GM23248 (cell line): ENCODE data around the gene TCF25. TPM values are rescaled to one million over a fixed set of nuclear protein-coding genes. Genes with fewer than 3 reads are reported as not detected.

Experiments
- DNase-seq: peaks from one replicate; pipeline ENCODE4 v3.0.0-alpha.2; 2015
- H2AFZ ChIP-seq: fragments of 200-600 bp; sonication (generic); 2 replicates; pipeline ENCODE4 v1.6.1; 2016; ENCODE audit warnings: antibody characterized with exemption
- H3F3A ChIP-seq: fragments of 200-600 bp; sonication (generic); 2 replicates; pipeline ENCODE4 v1.6.1; 2016; ENCODE audit warnings: mild to moderate bottlenecking, antibody characterized with exemption, mixed run types; ENCODE audit not compliant: insufficient read depth
- H3K27ac ChIP-seq: fragments of 200-600 bp; sonication (generic); 2 replicates; pipeline ENCODE4 v1.5.1; 2016; ENCODE audit warnings: mild to moderate bottlenecking
- H3K27me3 ChIP-seq: fragments of 200-600 bp; sonication (generic); replicated peaks from 2 replicates; pipeline ENCODE4 v1.6.1; 2016; ENCODE audit warnings: mild to moderate bottlenecking; ENCODE audit not compliant: insufficient read depth
- H3K36me3 ChIP-seq: fragments of 200-600 bp; sonication (generic); 2 replicates; pipeline ENCODE4 v1.6.1; 2016; ENCODE audit warnings: low read depth, mild to moderate bottlenecking
- H3K4me1 ChIP-seq: fragments of 200-600 bp; sonication (generic); 2 replicates; pipeline ENCODE4 v1.6.1; 2016; ENCODE audit warnings: mild to moderate bottlenecking; ENCODE audit not compliant: insufficient read depth
- H3K4me2 ChIP-seq: fragments of 200-600 bp; sonication (generic); one replicate; pipeline ENCODE4 v1.6.1; 2016; ENCODE audit warnings: mild to moderate bottlenecking; ENCODE audit not compliant: unreplicated experiment
- H3K4me3 ChIP-seq: fragments of 200-600 bp; sonication (generic); 2 replicates; pipeline ENCODE4 v1.5.1; 2016; ENCODE audit warnings: mild to moderate bottlenecking
- H3K79me2 ChIP-seq: fragments of 200-600 bp; sonication (generic); 2 replicates; pipeline ENCODE4 v1.6.1; 2016; ENCODE audit warnings: mild to moderate bottlenecking; ENCODE audit not compliant: insufficient read depth
- H3K9ac ChIP-seq: fragments of 200-600 bp; sonication (generic); 2 replicates; pipeline ENCODE4 v1.6.1; 2016; ENCODE audit warnings: mild to moderate bottlenecking
- H3K9me2 ChIP-seq: fragments of 200-600 bp; sonication (generic); 2 replicates; pipeline ENCODE4 v1.6.1; 2016; ENCODE audit warnings: mixed run types, mild to moderate bottlenecking, moderate library complexity; ENCODE audit not compliant: insufficient read depth
- H3K9me3 ChIP-seq: fragments of 200-600 bp; sonication (generic); one replicate; pipeline ENCODE4 v1.6.1; 2017; ENCODE audit warnings: low read depth
- H4K20me1 ChIP-seq: fragments of 200-600 bp; sonication (generic); 2 replicates; pipeline ENCODE4 v1.6.0; 2016; ENCODE audit not compliant: insufficient read depth
- EZH2 ChIP-seq: fragments of 200-600 bp; sonication (generic); IDR thresholded peaks from 2 replicates; pipeline ENCODE4 v1.6.1; 2018; ENCODE audit warnings: antibody characterized with exemption, mild to moderate bottlenecking; ENCODE audit not compliant: insufficient read depth, poor library complexity, severe bottlenecking
- EZH2phosphoT487 ChIP-seq: fragments of 200-600 bp; sonication (generic); IDR thresholded peaks from 2 replicates; pipeline ENCODE4 v1.6.1; 2018; ENCODE audit warnings: antibody characterized with exemption, moderate library complexity, mild to moderate bottlenecking, low read depth; ENCODE audit not compliant: insufficient read depth
- WGBS, 2 experiments: methylation state at CpG; one replicate each; pipeline ENCODE4 v1.1.6; 2015 to 2017; ENCODE audit warnings: low lambda C conversion rate in 2 of 2, low coverage in 1 of 2; ENCODE audit errors: missing lambda C conversion rate in 2 of 2; 5-methylcytosine and 5-hydroxymethylcytosine counted together
- in situ Hi-C: fragments of 300-500 bp; cut with MboI; formaldehyde crosslinking; loops from 2 replicates; pipeline ENCODE4 v1.15.0; 2020
- polyA plus RNA-seq: library from polyadenylated mRNA; unstranded; fragments of >200 nt; fragmentation: Nextera tagmentation; extraction: Ambion mirVana; gene quantifications from 2 replicates; pipeline ENCODE4 v1.2.1, GENCODE V29; 2016
- total RNA-seq: library from RNA; depleted of rRNA; stranded (reverse); fragments of >200 nt; shearing (Covaris generic); gene quantifications from 2 replicates; pipeline ENCODE4 v1.2.3, GENCODE V29; 2014

TCF25 gene
- total and polyA plus RNA-seq, 2 experiments from 2014 or later = 143 to 162 TPM

GRCh38 chr16:89864527-89864820 is 8.9 kb upstream of the TCF25 start:
- Histone ChIP-seq H3K27ac (no peak overlapping the region), H2AFZ (no peak overlapping the region), H3F3A (peaks cover 14% of the 10 kb centered on the region; the same call in 1 of the 2 replicates), H3K9me2 (no peaks in the 10 kb centered on the region), H3K79me2 (no peaks in the 10 kb centered on the region), H3K9me3 (no peaks in the 10 kb centered on the region), H3K4me1 (peaks cover 11% of the 10 kb centered on the region), H3K36me3 (no peaks in the 10 kb centered on the region), H3K9ac (no peak overlapping the region), H4K20me1 (no peaks in the 10 kb centered on the region), H3K4me3 (no peak overlapping the region), H3K27me3 (no peaks in the 10 kb centered on the region), H3K4me2 (no peak overlapping the region)
- no peak for TF ChIP-seq EZH2
- no peak for TF ChIP-seq EZH2phosphoT487
- WGBS, 2 experiments = 71 to 80% methylated on average over 5 of the region's 5 CpGs
- DNase-seq = peak; percentile 32
- in situ Hi-C loops = no loop called here

- TF ChIP-seq EZH2phosphoT487 (no peak), EZH2 (no peak)
- H3K4me2 ChIP-seq = no peak overlapping the region
- peak; percentile 17 for DNase-seq
- no peaks in the 10 kb centered on the region for H4K20me1 ChIP-seq
- 96 to 99% methylated on average over 5 of the region's 5 CpGs for WGBS, 2 experiments
- H3K79me2 ChIP-seq = peaks cover 14% of the 10 kb centered on the region
- H3K9me2 ChIP-seq = no peaks in the 10 kb centered on the region
- H3K36me3 ChIP-seq = no peaks in the 10 kb centered on the region
- H3K27ac ChIP-seq = no peak overlapping the region
- no peaks in the 10 kb centered on the region for H3K27me3 ChIP-seq
- H3K9ac ChIP-seq = no peak overlapping the region
- in situ Hi-C loops = no loop called here
- peaks cover 14% of the 10 kb centered on the region; the same call in 1 of the 2 replicates for H3F3A ChIP-seq
- H3K9me3 ChIP-seq = no peaks in the 10 kb centered on the region
- peaks cover 17% of the 10 kb centered on the region for H3K4me1 ChIP-seq
- no peak overlapping the region for H3K4me3 ChIP-seq
- no peak overlapping the region for H2AFZ ChIP-seq
Observed at GRCh38 chr16:89867918-89868317, 5.5 kb upstream of the TCF25 start.

DNA sequence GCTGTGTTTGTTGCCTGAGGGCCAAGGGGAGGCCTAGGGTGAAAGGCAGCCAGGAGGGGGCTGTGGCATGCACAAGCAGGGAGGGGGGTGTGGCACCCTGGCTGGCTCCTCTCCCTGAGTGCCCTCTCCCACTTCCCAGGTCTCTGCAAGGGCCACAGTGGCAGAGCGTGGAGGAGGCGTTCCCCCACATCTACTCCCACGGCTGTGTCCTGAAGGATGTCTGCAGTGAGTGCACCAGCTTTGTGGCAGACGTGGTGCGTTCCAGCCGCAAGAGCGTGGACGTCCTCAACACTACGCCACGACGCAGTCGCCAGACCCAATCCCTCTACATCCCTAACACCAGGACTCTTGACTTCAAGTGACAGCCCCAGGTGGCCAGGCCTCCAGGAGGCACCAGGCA is 3.5 kb upstream of the TCF25 start:
- Histone ChIP-seq H4K20me1 (peaks cover 5% of the 10 kb centered on the region; the same call in 1 of the 2 replicates), H3K79me2 (peaks cover 21% of the 10 kb centered on the region), H3K4me1 (peaks cover 9% of the 10 kb centered on the region; the same call in 1 of the 2 replicates), H3K27me3 (no peaks in the 10 kb centered on the region), H3K9me3 (no peaks in the 10 kb centered on the region), H3K4me3 (no peak overlapping the region), H3K4me2 (no peak overlapping the region), H3K9ac (no peak overlapping the region), H3K36me3 (peaks cover 4% of the 10 kb centered on the region; the same call in 1 of the 2 replicates), H3K9me2 (no peaks in the 10 kb centered on the region), H2AFZ (no peak overlapping the region), H3K27ac (no peak overlapping the region), H3F3A (peaks cover 12% of the 10 kb centered on the region)
- 97 to 98% methylated on average over 12 of the region's 12 CpGs for WGBS, 2 experiments
- in situ Hi-C loops = no loop called here
- TF ChIP-seq EZH2 = no peak
- TF ChIP-seq EZH2phosphoT487 = no peak
- no peak for DNase-seq

DNA sequence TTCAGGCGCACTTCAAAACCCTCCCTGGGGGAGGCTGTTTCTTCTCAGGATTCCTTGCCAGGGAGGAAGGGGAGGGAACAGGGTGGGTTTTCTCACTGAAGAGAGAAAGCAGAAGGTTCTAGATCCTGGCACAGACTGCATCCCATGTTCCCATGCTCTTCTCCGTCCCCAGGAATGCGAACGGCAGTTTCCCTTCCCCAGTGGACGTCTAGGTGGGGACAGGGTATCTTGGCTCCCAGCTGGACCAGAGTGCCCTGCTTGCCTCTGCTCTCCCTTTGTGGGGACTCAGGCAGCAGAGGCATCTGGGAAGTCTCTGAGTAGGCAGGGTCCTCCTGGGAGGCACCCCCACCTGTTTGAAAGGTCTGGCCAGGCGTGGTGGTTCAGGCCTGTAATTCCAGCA is 3.0 kb upstream of the TCF25 start:
- in situ Hi-C loops = no loop called here
- WGBS, 2 experiments = 96% methylated on average over 6 of the region's 6 CpGs
- Histone ChIP-seq H3K9me3 (no peaks in the 10 kb centered on the region), H3K4me1 (peaks cover 12% of the 10 kb centered on the region; the same call in 1 of the 2 replicates), H3K4me3 (no peak overlapping the region), H3K36me3 (peaks cover 8% of the 10 kb centered on the region; the same call in 1 of the 2 replicates), H4K20me1 (peaks cover 8% of the 10 kb centered on the region; the same call in 1 of the 2 replicates), H3K27me3 (no peaks in the 10 kb centered on the region), H3K4me2 (no peak overlapping the region), H3K9me2 (no peaks in the 10 kb centered on the region), H2AFZ (no peak overlapping the region), H3K9ac (no peak overlapping the region), H3K27ac (no peak overlapping the region), H3K79me2 (peaks cover 27% of the 10 kb centered on the region), H3F3A (peaks cover 11% of the 10 kb centered on the region)
- DNase-seq = no peak
- TF ChIP-seq EZH2 = no peak
- no peak for TF ChIP-seq EZH2phosphoT487

DNA sequence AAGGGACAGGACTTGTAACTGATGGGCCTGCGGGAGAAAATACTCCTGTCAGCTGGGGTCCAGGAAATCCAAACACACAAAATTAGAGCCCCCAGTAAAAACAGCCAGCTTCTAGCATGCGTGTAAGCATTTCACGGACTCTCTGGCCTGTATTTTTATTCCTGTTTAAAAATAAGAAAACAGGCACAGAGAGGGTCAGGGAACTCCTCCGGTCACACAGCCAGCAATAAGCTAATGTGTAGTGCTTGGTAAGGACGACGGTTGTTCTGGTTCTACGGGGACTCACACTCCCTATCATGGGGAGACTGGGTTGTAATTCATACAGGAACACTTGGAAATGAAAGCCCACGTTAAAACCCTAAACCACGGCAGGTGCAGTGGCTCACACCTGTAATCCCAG is 1.5 kb upstream of the TCF25 start:
- Histone ChIP-seq H3F3A (peaks cover 14% of the 10 kb centered on the region), H3K4me2 (no peak overlapping the region), H3K9me2 (no peaks in the 10 kb centered on the region), H3K27ac (no peak overlapping the region), H3K9ac (peak overlapping the region; percentile 99; the same call in 1 of the 2 replicates), H3K36me3 (peaks cover 14% of the 10 kb centered on the region; the same call in 1 of the 2 replicates), H3K4me3 (no peak overlapping the region), H4K20me1 (peaks cover 8% of the 10 kb centered on the region; the same call in 1 of the 2 replicates), H3K79me2 (peaks cover 41% of the 10 kb centered on the region), H3K27me3 (no peaks in the 10 kb centered on the region), H3K9me3 (no peaks in the 10 kb centered on the region), H3K4me1 (peaks cover 12% of the 10 kb centered on the region; the same call in 1 of the 2 replicates), H2AFZ (no peak overlapping the region)
- in situ Hi-C loops = no loop called here
- WGBS, 2 experiments = 98% methylated on average over 9 of the region's 9 CpGs
- no peak for DNase-seq
- TF ChIP-seq EZH2 (no peak), EZH2phosphoT487 (no peak)
